Activated naive CD4-positive, alpha-beta T cell treated with anti-CD3 and anti-CD28 coated beads, Interleukin-2, amount 50 U/mL, for 72 hours (primary cell): ENCODE results near the gene PSMB2. TPM values are rescaled to one million over a fixed set of nuclear protein-coding genes. Genes with fewer than 3 reads are reported as not detected.

Source experiments
- ATAC-seq, 2 donors: fragments of 150-1000 bp; cut with Tn5 transposase; 2 replicates each; pipeline ENCODE4 v1.10.0; 2021; ENCODE audit warnings: mild to moderate bottlenecking in 2 of 2, moderate library complexity in 2 of 2
- DNase-seq, 2 donors: peaks; one replicate each; pipeline ENCODE4 v3.0.0; 2021 to 2022; ENCODE audit warnings: low spot score in 2 of 2
- H3K27ac Mint-ChIP-seq, 2 donors: one replicate each; pipeline ENCODE4 v1.8.0; 2022; ENCODE audit warnings: mild to moderate bottlenecking in 2 of 2, mixed read lengths in 2 of 2
- H3K36me3 Mint-ChIP-seq, 2 donors: one replicate each; pipeline ENCODE4 v1.8.0; 2022; ENCODE audit warnings: mixed read lengths in 2 of 2
- H3K9me3 Mint-ChIP-seq, 2 donors: one replicate each; pipeline ENCODE4 v1.8.0; 2022; ENCODE audit warnings: mixed read lengths in 2 of 2
- total RNA-seq, 2 donors: library from RNA; stranded (reverse); gene quantifications; one replicate each; pipeline ENCODE4 v1.2.3, GENCODE V29; 2022

The PSMB2 gene
- total RNA-seq, 2 donors from 2014 or later, result 87.0 to 98.8 TPM

- peak within 1 kb of the TSS; percentile 98 to 99 for H3K27ac Mint-ChIP-seq
- peaks cover 1 to 12% of the 10 kb centered on the region in 2 donors for H3K36me3 Mint-ChIP-seq
- DNase-seq (peak; percentile 93 to 98), ATAC-seq (peak; percentile 92 to 93)
- no peaks in the 10 kb centered on the region for H3K9me3 Mint-ChIP-seq
These were observed 83.5 kb downstream of the PSMB2 start, which contains the start of gene NCDN for GRCh38 chr1:35557611-35558373. NCDN (plus strand) TSS chr1:35557799; CDS start chr1:35558191, 392 bp downstream.

- H3K36me3 Mint-ChIP-seq, result peaks cover 7 to 16% of the 10 kb centered on the region in 2 donors
These were observed 84.2 kb downstream of the PSMB2 start, which contains the start of gene KIAA0319L for GRCh38 chr1:35557118-35557610. KIAA0319L (minus strand) TSS chr1:35557403; CDS start chr1:35554491, 2,912 bp downstream.

GRCh38 chr1:35556484-35557117 lies 84.7 kb downstream of the PSMB2 start:
- H3K36me3 Mint-ChIP-seq, result peaks cover 13 to 22% of the 10 kb centered on the region in 2 donors
- H3K9me3 Mint-ChIP-seq, result no peaks in the 10 kb centered on the region
- ATAC-seq, result no peak
- DNase-seq, result no peak
- peak overlapping the region; percentile 91 to 99 for H3K27ac Mint-ChIP-seq

More at GRCh38 chr1:35557118-35557610, 84.2 kb downstream of the PSMB2 start, which contains the start of gene KIAA0319L:
- ATAC-seq (peak; percentile 80 to 86), DNase-seq (peak in 1 of 2 donors; percentile 79)
- peak within 1 kb of the TSS; percentile 98 to 99 for H3K27ac Mint-ChIP-seq
- H3K9me3 Mint-ChIP-seq, result no peaks in the 10 kb centered on the region

- peak overlapping the region; percentile 91 to 99 for H3K27ac Mint-ChIP-seq
- ATAC-seq (peak in 1 of 2 donors; percentile 27), DNase-seq (no peak)
- H3K9me3 Mint-ChIP-seq, result no peaks in the 10 kb centered on the region
- peaks cover 13 to 22% of the 10 kb centered on the region in 2 donors for H3K36me3 Mint-ChIP-seq
These were observed 85.5 kb downstream of the PSMB2 start for GRCh38 chr1:35555601-35556477.

- ATAC-seq (no peak), DNase-seq (no peak)
- Mint-ChIP-seq H3K9me3 (no peaks in the 10 kb centered on the region), H3K27ac (peak overlapping the region in 1 of 2 donors; percentile 99), H3K36me3 (peaks cover 13 to 22% of the 10 kb centered on the region in 2 donors)
These were observed 86.1 kb downstream of the PSMB2 start for GRCh38 chr1:35555212-35555584.

GRCh38 chr1:35554266-35555211 lies 86.8 kb downstream of the PSMB2 start:
- ATAC-seq (no peak), DNase-seq (no peak)
- Mint-ChIP-seq H3K36me3 (peaks cover 13 to 22% of the 10 kb centered on the region in 2 donors), H3K27ac (peak overlapping the region in 1 of 2 donors; percentile 99), H3K9me3 (no peaks in the 10 kb centered on the region)

GRCh38 chr1:35553851-35554250 lies 87.5 kb downstream of the PSMB2 start:
- no peak overlapping the region for H3K27ac Mint-ChIP-seq
- ATAC-seq (no peak), DNase-seq (no peak)
- H3K36me3 Mint-ChIP-seq, result peaks cover 13 to 22% of the 10 kb centered on the region in 2 donors
- H3K9me3 Mint-ChIP-seq, result no peaks in the 10 kb centered on the region

Other genes starting within 250 kb of the PSMB2 start
- 10 to 100 TPM; 38.1 to 41.0 TPM for gene KIAA0319L, start 84.1 kb downstream of the PSMB2 start, total RNA-seq
- 10 to 100 TPM; 16.6 to 25.1 TPM for gene NCDN, start 83.7 kb downstream of the PSMB2 start, total RNA-seq
- under 1 TPM; 0.47 to 0.93 TPM for gene TFAP2E, start 68.2 kb downstream of the PSMB2 start, total RNA-seq
- gene C1orf216, start 77.4 kb upstream of the PSMB2 start, total RNA-seq, result 10 to 100 TPM; 14.2 to 17.4 TPM
- gene CLSPN, start 128.5 kb upstream of the PSMB2 start, total RNA-seq, result 10 to 100 TPM; 39.8 to 78.9 TPM
- gene AGO4, start 166.5 kb upstream of the PSMB2 start, total RNA-seq, result 1 to 10 TPM; 3.9 to 6.5 TPM
- gene AGO1, start 241.7 kb upstream of the PSMB2 start, total RNA-seq, result 10 to 100 TPM; 31.6 to 35.4 TPM